Stomach smooth muscle (tissue), 2 donors: Measurements from ENCODE around the gene INF2.

Experiments
- H3K27ac ChIP-seq: one replicate; pipeline ENCODE4 v1.7.0; 2013; ENCODE audit warnings: mild to moderate bottlenecking, low read length, inconsistent platforms
- H3K27me3 ChIP-seq, 2 donors: one replicate each; pipeline ENCODE4 v1.7.0; 2013; ENCODE audit warnings: low read length in 2 of 2; ENCODE audit not compliant: insufficient read depth in 2 of 2, control insufficient read depth in 1 of 2
- H3K36me3 ChIP-seq, 2 donors: one replicate each; pipeline ENCODE4 v1.7.0; 2013; ENCODE audit warnings: low read length in 2 of 2; ENCODE audit not compliant: control insufficient read depth in 2 of 2, insufficient read depth in 2 of 2
- H3K4me1 ChIP-seq: one replicate; pipeline ENCODE4 v1.7.0; 2013; ENCODE audit warnings: low read length; ENCODE audit not compliant: control insufficient read depth, insufficient read depth
- H3K4me3 ChIP-seq, 2 donors: one replicate each; pipeline ENCODE4 v1.7.0; 2013; ENCODE audit warnings: low read length in 2 of 2
- H3K9ac ChIP-seq, 2 donors: one replicate each; pipeline ENCODE4 v1.7.0; 2013; ENCODE audit warnings: low read length in 2 of 2, mild to moderate bottlenecking in 1 of 2
- H3K9me3 ChIP-seq, 2 donors: one replicate each; pipeline ENCODE4 v1.7.0; 2013; ENCODE audit warnings: low read length in 2 of 2; ENCODE audit not compliant: control insufficient read depth in 2 of 2
- donor health status: healthy.
- donor health status: Pancreatic carcinoma.

INF2 gene

DNA sequence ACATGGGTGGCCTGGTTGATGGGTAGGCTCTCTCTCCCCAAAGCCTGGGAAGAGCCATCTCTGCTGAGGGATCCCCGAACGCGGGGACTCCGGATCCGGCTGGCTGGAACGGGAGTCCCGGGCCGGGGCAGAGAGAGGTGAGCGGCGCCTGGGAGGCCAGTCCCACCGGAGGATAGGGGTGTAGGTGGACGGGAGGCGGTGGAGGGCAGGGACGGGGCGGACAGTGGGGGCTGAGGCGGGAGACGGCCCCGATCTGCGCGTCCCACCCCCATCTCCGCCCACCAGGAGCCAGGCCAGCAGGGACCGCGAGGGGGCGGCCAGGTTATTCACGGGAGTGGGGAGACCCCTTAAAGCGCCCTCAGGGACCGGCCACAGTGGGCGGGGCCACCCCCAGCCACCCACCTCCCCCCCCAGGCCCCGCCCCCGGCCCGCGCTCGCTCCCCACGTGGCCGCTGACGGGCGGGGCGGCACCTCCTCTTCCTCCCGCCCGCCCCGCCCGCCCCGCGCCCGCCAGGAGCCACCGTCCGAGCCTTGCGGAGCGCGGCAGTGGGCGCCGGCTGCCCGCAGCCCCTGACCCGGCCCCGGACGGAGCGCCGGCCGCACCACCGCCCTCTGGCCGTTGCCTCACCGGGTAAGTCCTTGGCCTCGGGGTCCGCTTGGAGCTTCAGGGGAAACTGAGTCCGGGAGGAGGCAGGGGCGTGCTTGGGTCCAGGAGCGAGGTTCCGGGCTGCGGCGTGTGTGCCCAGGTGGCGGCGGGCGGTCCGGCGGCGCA lies at the start of gene INF2:
Gene INF2 (plus strand): TSS at position 510 of the 772 bp plus-strand sequence. CDS start 11,748 bp downstream, outside the sequence.
- no peaks in the 10 kb centered on the region for H3K36me3 ChIP-seq
- H3K27me3 ChIP-seq, result no peaks in the 10 kb centered on the region
- H3K4me3 ChIP-seq, result peak within 1 kb of the TSS; percentile 78 to 85
- H3K9me3 ChIP-seq, result no peaks in the 10 kb centered on the region
- H3K4me1 ChIP-seq, result peaks cover 59% of the 10 kb centered on the region
- peak within 1 kb of the TSS; percentile 53 for H3K27ac ChIP-seq
- peak within 1 kb of the TSS; percentile 75 to 80 for H3K9ac ChIP-seq

DNA sequence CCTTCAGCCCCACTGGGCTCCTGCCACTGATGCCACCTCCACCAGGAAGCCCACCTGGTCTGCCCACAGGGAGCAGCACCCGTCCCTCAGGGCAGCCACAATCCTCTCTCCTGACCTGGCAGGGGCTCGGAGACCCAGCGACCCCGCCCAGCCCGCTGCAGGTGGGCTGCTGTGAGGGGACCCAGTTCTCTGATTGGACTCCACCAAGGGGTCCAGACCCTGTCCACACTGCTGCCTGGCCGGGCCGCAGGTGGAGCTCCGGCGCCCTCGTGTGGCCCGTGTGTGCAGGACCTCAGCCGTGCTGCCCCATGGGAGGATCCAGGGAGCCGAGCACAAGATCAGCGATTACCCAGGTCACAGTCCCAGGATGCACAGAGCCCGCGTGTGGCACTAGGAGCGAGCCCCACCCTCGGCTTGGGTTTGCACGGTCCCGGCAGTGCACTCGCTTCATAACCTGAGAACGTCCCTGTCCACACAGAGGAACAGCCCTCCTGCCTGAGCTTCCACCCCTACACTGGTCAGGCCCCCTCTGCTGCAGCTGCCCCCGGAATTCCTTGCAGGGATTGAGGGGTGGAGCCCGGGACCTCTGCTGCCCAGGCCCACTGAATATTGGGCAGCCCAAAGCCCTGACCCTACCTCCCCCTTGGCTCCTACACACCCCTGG lies 49.4 kb upstream of the INF2 start:
- Histone ChIP-seq H3K27ac (no peak overlapping the region), H3K36me3 (no peaks in the 10 kb centered on the region), H3K9ac (no peak overlapping the region), H3K4me1 (no peaks in the 10 kb centered on the region), H3K4me3 (no peak overlapping the region), H3K27me3 (peaks cover 15 to 17% of the 10 kb centered on the region in 2 donors), H3K9me3 (peaks cover 0 to 2% of the 10 kb centered on the region in 2 donors)

DNA sequence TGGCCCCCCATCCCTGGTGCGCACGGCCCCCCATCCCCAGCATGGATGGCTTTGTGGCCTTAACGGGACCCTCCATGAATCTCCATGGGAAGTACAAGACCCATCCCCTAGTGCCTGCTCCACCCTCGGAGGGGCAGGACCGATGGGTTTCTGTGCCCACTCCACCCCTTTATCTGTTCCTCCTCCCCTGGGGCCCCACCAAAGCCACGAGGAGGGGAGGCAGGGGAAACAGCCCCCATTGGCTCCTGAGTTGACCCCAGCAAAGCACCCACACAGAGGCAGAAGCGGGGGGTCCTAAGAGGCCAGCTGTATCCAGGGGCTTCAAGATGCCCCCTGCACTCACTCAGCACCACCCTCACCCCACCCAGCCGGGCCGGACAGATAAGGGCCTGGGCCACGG lies 48.7 kb upstream of the INF2 start:
- no peaks in the 10 kb centered on the region for H3K4me1 ChIP-seq
- H3K27me3 ChIP-seq, result peaks cover 15 to 17% of the 10 kb centered on the region in 2 donors
- H3K36me3 ChIP-seq, result no peaks in the 10 kb centered on the region
- H3K9me3 ChIP-seq, result peaks cover 4 to 5% of the 10 kb centered on the region in 2 donors
- no peak overlapping the region for H3K9ac ChIP-seq
- no peak overlapping the region for H3K27ac ChIP-seq
- no peak overlapping the region for H3K4me3 ChIP-seq

DNA sequence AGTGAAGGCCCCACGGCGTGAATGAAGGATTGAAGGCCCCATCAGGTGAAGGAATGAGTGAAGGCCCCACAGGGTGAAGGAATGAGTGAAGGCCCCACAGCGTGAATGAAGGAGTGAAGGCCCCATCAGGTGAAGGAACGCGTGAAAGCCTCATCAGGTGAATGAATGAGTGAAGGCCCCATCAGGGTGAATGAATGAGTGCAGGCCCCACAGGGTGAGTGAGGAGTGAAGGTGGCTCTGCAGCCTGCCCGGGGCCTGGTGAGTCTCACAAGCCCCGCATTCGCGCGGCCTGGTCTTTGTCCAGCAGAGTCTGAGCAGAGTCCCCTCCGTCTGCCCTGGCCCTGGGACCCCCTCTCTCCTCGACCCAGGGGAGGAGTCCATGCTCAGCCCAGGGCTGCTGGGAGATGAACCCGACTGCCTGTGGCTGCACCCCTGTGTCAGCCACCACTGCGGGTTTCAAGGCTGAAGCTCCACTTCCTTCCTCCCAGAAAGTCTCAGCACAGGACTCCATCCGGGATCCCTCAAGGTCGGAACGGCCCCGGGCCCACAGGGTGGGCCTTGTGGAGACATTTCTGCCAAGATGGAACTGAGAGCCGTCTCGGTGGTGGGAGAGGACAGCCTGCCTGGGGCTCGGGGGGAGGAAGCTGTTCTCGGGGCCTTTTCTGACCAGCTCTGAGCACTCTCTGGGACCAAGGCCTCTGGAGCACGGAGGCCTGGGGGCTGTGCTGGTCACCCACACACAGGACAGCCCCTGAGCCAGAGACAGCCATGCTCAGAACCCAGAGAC lies 47.5 kb upstream of the INF2 start:
- Histone ChIP-seq H3K36me3 (no peaks in the 10 kb centered on the region), H3K9me3 (peaks cover 4 to 5% of the 10 kb centered on the region in 2 donors), H3K27me3 (peaks cover 15 to 17% of the 10 kb centered on the region in 2 donors), H3K27ac (no peak overlapping the region), H3K4me3 (no peak overlapping the region), H3K9ac (no peak overlapping the region), H3K4me1 (no peaks in the 10 kb centered on the region)

DNA sequence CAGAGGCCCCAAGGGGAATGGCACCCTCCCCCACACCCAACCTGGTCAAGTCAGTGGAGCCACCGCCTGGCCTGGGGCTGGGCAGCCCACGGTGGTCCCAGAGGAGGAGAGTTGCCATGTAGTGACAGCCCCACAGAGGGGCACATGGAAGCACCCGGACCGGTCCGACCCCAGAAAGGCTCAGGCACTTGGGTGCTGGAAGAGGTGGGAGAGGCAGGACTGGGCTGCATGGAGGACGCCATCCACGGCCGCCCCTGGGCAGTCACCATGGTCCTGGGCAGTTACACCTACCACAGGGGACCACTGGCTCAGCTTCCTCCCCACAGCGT lies 46.9 kb upstream of the INF2 start:
- H3K4me3 ChIP-seq, result no peak overlapping the region
- no peaks in the 10 kb centered on the region for H3K4me1 ChIP-seq
- H3K9me3 ChIP-seq, result peaks cover 4 to 5% of the 10 kb centered on the region in 2 donors
- peaks cover 15 to 17% of the 10 kb centered on the region in 2 donors for H3K27me3 ChIP-seq
- H3K27ac ChIP-seq, result no peak overlapping the region
- no peak overlapping the region for H3K9ac ChIP-seq
- no peaks in the 10 kb centered on the region for H3K36me3 ChIP-seq

DNA sequence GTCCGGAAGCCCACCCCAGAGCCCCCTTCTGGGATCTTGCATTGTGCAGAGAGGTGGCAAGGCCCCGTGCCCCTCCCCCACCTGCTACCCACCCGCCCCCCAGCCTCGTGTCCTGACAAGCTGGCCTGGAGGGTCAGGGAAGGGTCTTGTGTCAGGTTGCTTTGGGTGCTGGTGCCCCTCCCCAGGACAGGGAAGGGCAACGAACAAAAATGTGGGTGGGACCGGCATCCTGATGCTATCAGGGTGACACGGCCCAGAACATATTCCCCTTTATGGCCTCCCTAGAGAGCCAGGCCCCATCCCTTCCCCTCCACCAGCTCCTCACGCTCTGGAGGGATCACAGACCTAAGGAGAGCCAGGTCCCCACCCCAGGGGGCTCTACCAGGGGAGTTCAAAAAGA lies 46.1 kb upstream of the INF2 start:
- Histone ChIP-seq H3K9ac (no peak overlapping the region), H3K36me3 (no peaks in the 10 kb centered on the region), H3K4me3 (no peak overlapping the region), H3K9me3 (peaks cover 4 to 5% of the 10 kb centered on the region in 2 donors), H3K27ac (no peak overlapping the region), H3K4me1 (no peaks in the 10 kb centered on the region), H3K27me3 (peaks cover 14 to 17% of the 10 kb centered on the region in 2 donors)

DNA sequence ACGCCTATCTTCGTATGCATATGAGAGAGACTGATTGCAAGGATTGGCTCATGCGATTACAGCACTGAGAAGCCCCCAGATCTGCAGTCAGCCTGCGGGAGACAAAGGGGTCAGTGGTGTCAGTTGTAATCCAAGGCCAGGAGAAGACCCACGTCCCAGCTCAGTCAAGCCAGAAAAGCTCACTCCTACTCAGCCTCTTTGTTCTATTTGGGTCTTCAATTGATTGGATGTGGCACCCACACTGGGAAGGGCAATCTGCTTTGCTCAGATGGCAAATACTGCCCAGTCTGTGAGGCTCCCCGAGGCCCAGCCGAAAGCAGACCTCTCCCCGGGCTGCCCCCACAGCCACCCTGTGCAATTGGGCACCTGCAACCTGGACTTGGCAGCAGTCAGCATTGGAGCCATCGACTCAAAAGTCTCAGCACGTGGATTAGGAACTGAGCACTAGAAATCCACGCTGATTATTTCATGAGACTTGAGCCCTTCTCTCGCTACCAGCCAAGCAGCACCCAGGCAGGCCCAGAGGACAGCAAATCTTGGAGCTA lies 45.3 kb upstream of the INF2 start:
- Histone ChIP-seq H3K4me1 (no peaks in the 10 kb centered on the region), H3K36me3 (no peaks in the 10 kb centered on the region), H3K4me3 (no peak overlapping the region), H3K27me3 (peaks cover 8 to 13% of the 10 kb centered on the region in 2 donors), H3K27ac (no peak overlapping the region), H3K9ac (no peak overlapping the region), H3K9me3 (peaks cover 4 to 5% of the 10 kb centered on the region in 2 donors)

DNA sequence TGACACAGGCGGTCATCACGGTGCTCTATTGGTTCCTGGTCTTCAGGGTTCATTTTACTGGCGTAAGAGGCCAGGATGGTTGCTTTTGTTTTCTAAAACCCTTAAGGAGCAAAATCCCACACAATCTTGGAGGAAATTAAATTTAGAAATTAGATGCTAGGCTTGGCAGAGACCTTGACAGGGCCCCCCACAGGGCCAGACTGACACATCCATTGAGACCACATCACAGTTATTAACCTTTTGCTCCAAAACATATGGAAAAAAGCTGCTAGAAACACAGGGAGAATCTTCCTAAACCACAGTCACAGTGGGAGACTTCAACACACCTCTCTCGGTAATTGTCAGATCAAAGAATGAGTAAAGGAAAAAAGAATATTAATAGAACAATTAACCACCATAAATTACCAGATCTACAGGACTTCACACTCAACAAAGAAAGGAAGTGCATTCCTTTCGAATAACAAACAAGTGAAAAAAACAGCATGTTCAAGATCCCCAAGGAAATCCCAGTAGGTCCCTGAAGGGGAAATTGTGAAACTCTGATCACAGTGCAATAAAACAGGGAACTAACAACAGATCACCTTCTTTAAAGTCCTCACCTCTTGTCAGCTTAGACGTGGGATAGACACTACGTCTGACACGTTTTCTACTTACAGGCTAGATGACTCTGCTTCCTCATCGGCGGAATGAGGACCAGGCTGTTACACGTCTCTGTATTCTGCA lies 44.6 kb upstream of the INF2 start:
- H3K4me1 ChIP-seq, result no peaks in the 10 kb centered on the region

DNA sequence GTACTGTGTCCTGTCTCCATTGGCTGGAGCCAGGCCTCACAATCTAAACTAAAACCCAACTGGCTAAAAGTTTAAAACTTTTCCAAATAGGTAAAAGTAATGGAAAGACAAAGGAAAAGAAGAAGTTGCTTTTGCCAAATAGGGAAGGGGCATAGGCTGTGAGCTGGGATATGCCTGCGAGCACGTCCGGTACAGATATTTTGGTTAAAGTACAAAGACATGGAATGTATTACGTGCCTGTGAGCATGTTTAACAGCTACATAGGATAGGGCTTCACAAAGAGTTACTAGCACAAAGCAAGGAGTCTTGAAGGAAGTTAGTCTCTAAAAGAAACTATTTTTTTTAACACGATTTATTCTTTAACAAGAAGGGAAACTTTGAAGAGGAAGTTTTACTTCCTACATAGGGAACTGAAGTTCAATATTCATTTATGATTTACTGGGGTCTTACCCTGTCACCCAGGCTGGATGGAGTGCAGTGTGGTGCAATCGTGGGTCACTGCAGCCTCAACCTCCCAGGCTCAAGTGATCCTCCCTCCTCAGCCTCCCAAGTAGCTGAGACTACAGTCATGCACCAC lies 41.9 kb upstream of the INF2 start:
- Histone ChIP-seq H3K27ac (no peak overlapping the region), H3K27me3 (peaks cover 2 to 4% of the 10 kb centered on the region in 2 donors), H3K4me3 (no peak overlapping the region), H3K4me1 (peaks cover 4% of the 10 kb centered on the region), H3K36me3 (no peaks in the 10 kb centered on the region), H3K9me3 (peaks cover 4 to 5% of the 10 kb centered on the region in 2 donors), H3K9ac (no peak overlapping the region)

More for the DNA sequence above, 44.6 kb upstream of the INF2 start:
- Histone ChIP-seq H3K9me3 (peaks cover 4 to 5% of the 10 kb centered on the region in 2 donors), H3K27ac (no peak overlapping the region), H3K36me3 (no peaks in the 10 kb centered on the region), H3K9ac (no peak overlapping the region), H3K27me3 (peaks cover 3 to 8% of the 10 kb centered on the region in 2 donors), H3K4me3 (no peak overlapping the region)
